GM19324 (cell line): Measurements from ENCODE around the gene UNG.
A peak's percentile ranks its signal among the peaks of the same experiment; 100 is the strongest.
"Not testable (repeated sequence)": the region's sequence is repeated elsewhere in the genome, so short reads cannot be mapped to it uniquely, and the experiment has no call there.

ENCODE experiments used
- ATAC-seq: cut with Tn5 transposase; IDR thresholded peaks from one replicate; pipeline ENCODE4 v1.9.1; 2021; ENCODE audit warnings: mild to moderate bottlenecking, moderate library complexity; ENCODE audit not compliant: unreplicated experiment, low FRiP score

UNG gene

DNA sequence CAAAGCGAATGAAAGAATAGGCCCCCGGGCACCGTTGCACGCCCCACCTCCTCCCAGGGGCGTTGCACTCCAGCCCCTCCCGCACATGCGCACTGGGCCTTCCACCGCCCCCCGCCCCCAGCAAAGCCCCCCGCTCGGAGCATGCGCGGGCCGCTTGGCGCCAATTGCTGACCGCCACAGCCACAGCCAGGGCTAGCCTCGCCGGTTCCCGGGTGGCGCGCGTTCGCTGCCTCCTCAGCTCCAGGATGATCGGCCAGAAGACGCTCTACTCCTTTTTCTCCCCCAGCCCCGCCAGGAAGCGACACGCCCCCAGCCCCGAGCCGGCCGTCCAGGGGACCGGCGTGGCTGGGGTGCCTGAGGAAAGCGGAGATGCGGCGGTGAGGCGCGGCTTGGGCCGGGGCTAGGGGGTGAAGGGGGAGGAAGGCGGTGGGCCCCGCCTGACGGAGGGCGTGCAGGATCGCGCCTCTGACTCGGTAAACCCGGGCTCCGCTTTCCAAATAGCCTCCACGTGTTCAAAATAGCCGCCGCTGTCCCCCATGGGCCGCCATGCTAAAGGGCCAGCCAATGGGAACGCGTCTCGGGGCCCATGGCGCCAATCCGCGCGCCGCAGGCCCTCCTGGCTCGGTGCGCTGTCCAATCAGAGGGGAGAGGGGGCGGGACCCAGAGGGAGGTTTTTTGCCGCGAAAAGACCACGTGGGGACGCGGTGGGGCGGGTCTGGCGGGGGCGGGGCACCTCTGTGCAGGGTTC, at the start of gene UNG:
Gene UNG (plus strand): TSS at position 163 of the 748 bp plus-strand sequence. CDS start 83 bp downstream, at position 246.
- peak; percentile 90 for ATAC-seq

DNA sequence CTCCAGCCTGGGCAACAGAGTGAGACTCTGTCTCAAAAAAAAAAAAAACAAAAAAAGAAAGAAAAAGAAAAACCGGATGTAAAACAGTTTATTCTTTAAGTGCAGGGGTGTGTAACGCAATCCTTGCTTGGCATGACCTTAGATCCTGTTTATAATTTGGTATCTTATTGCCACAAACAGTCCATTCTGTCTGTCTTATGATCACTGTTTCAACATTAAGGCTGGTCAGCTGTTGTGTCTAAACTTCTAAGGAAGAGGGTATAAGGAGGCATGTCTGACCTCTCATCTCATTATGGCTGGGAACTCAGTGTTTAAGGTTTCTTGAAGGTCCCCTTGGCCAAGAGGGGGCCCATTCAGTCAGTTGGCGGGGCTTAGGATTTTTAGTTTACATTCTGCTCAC, 48.7 kb upstream of the UNG start:
- not testable (repeated sequence) for ATAC-seq

DNA sequence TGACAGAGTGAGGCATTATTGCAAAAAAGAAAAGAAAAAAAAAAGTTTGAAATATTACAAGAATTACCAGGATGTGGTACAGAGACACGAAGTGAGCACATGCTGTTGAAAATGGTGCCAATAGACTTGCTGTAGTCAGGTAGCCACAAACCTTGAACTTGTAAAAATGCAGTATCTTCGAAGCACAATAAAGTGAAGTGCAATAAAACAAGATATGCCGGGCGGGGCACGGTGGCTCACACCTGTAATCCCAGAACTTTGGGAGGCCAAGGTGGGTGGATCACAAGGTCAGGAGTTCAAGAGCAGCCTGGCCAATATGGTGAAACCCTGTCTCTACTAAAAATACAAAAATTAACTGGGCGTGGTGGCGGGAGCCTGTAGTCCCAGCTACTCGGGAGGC, 47.6 kb upstream of the UNG start:
- not testable (repeated sequence) for ATAC-seq

DNA sequence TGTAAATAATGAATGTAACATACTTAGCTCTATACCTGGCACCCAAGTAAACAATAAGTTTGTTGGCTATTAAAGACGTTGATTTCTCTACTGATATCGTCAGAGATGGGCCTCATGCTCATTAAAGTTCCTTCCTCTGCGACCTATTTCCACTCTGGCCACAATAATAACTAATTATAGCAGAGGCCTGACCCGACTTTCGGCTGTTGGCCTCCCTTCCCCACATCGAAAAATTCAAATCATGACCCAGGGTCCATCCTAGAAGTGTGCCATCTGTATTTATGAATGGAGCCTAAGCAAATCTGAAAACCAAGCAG, 45.3 kb upstream of the UNG start:
- ATAC-seq: no peak

DNA sequence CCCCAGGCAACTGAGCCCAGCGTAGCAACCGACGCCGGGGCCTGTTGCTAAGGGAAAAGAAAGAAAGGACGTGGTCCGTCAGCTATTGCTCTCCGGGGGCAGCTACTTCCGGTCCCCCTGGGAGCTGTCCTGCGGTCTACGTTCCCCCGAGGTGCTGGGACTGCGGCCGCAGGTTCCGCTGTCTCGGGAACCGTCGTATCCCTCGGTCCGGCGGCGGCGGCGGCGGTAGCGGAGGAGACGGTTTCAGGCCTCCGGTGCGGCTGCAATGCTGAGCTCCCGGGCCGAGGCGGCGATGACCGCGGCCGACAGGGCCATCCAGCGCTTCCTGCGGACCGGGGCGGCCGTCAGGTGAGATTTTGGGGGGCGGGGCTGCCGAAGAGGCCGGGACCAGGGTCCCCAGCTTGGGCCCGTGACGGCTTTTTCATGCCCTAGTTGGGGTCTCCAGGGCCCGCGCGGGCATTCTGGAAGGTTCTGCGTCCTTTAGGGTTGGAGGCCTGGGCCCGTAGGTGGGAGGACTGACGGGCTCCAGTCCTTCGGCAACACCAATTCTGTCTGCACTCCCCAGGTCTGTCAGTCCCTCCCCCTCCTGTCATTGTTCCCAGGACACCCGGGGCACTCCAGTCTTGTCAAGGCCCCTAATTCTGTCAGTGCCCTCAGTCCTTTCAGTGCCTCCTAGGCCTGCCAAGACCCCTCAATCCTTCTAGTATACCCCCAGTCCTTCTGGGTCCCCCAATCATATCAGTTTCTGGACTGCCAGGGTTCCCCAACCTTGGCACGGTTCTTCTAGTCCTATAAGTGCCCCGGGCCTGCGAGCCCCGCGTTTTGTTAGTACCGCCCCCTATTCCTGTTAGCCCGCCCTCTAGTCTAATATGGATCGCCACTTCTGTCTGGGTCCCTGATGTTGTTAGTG, 44.7 kb upstream of the UNG start, which contains the start of gene USP30:
Gene USP30 (plus strand): TSS at position 163 of the 910 bp plus-strand sequence. CDS start 103 bp downstream, at position 266.
- ATAC-seq: peak; percentile 84

DNA sequence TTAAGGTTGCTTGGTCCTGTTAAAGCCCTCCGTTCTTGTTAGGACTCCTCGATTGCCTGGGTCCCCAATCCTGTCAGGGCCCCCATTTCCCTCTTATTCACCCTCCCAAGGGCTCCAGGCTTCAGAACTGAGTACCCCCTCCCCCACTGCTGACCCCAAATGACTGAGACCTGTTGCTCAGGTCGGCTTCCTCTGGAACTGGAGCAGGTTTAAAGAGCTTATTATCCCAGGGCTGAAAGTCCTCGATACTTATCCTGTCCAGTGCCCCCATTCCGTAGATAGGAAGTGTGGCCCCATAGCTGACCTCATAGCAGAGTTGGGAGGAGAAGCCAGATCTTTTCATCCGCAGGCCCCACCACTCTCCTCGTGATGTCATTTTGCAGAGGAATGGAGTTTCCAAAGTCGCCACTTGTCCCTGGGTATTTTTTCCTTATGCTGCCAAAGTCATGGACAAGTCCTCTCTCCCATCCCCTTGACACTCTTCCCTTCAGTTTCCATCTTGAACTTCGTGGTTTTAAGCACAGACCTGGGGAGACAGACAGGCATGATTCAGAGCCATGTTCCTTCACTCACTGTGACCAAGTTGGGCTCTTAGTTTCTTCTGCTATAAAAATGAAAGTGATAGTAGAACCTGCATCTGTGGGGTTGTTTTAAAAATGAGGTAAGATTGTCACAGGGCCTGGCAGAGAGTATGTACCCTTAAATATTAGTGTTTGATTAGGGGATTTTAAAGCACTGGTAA, 43.8 kb upstream of the UNG start:
- ATAC-seq: no peak

DNA sequence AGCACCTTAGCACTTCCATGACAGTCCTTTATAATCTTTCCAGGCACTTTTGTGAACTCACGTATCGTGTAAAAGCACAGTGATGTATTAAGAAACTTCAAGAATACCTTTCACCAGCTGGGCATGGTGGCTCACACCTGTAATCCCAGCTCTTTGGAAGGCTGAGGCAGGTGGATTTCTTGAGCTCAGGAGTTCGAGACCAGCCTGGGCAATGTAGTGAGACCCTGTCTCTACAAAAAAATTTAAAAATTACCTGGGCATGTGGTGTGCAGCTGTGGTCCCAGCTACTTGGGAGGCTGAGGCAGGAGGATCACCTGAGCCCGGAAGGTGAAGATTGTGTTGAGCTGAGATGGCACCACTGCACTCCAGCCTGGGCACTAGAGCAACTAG, 43.3 kb upstream of the UNG start:
- ATAC-seq: not testable (repeated sequence)

DNA sequence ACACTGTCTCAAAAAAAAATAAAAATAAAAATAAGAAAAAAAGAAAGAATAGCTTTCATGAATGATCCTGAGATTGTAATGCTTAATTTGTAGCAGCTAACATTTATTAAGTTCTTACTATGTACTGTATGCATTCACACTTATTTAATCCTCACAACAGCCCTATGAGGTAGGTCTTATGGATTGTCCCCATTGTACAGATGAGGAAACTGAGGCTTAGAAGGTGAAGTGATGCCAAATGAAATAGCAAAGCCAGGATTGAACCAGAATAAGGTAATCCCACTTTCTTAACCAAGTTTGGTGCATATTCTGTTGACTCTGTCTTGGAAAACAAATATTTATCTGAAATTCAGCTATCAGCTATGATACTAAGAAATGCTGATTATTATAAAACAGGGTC, 42.9 kb upstream of the UNG start:
- no peak for ATAC-seq

DNA sequence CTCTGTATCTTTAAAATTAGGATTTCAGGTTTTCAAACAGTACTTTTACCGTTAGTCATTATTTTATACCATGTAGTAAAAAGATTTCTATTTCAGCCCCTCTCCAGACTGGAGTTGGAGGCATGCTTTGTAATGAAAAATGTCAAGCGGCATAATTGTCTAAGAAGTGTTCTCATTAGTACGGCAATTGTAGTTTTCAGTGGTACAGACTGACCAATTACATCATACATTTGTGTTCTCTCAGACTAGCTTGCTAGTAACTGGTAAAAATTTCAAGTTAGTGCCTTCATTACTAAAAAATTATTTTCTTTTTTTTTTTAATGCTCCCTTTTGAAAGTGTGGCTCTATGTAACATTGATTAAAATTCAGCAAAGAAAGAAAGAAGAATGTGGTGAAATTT, 40.5 kb upstream of the UNG start:
- ATAC-seq: no peak

DNA sequence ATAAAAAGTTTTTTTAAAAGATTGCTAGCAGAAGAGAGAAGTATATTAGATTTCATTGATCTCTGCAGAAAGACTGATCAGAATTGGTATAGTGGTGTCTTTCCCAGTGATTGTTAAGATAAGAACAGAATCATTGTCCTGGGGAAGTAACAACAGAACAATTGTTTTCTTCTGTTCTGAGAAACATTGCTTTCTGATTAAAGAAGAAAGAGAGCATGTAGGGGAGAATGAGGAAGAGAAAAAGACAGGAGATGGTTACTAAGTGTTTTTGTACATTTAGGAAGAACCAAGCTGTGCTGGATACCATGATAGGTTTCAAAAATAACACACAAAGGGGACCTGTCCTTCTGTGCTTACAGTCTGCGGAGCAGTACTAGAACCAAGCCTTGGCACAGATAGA, 40.0 kb upstream of the UNG start:
- ATAC-seq: no peak

DNA sequence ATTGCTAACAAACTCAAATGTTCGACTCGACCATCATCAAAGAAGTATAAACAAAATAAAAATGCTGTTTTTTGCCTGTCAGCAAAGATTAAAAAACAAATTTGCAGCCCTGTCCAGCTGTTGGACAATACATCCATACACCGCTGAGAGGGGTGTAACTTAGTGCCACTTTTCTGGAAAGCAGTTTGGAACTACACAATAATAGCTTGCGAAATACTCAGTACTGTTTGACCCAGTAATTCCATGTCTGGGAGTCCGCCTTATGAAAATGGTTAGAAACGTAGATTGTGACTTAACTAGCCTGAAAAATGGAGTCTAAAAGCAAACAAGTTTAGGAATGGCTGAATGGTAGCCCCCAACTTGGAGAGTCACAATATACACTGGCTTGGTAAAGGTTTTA, 38.6 kb upstream of the UNG start:
- ATAC-seq: no peak

DNA sequence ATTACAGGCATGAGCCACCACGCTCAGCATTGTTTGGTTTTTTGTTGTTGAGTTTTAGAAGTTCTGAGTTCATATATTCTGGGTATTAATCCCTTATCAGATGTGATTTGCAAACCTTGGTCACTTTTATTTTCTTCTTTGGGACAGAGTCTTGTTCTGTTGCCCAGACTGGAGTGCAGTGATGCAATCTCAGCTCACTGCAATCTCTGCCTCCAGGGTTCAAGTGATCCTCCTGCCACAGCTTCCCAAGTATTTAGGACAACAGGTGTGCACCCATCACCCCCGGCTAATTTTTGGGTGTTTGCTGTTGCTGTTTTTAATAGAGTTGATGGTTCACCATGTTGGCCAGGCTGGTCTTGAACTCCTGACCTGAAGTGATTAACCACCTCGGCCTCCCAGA, 33.3 kb upstream of the UNG start:
- ATAC-seq: no peak

DNA sequence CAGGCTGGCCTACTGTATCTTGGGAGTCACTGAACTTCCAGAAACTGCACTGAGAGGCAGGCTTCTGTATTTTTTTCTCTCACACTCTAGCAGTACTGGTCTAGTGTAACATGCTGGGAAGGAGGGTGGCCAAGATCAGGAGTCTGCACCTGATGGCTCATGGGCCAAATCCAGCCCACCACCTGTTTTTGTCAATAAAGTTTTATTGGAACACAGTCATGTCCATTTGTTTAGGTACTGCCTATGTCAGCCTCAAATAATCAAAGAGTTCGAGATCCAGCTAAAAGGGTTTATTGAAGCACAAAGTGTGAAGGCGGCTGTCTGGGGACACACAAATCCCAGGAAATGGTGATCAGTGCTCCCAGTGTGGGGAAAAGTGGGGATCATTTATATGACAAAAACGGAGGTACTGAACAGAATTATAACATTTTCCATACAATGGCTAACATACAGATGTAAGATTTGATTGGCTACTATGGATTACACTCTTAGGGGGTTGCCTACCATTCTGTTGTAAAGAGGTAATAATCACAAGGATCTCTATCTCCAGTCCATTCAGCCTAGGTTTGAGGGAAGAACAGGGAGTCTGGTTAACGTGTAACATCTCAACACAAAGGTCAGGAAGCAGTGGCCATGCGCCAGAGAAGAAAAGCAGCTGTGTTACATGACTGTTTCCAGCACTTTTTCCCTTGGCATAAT, 32.1 kb upstream of the UNG start:
- ATAC-seq: no peak

DNA sequence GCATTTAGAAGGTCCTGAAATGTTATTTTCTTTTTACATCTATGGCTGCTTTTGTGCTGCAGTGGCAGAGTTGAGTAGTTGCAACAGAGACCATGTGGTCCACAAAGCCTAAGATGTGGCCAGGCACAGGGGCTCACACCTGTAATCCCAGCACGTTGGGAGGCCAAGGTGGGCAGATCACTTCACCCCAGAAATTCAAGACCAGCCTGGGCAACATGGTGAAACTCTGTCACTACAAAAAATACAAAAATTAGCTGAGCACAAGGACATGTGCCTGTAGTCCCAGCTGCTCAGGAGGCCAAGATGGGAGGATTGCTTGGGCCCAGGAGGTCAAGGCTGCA, 31.6 kb upstream of the UNG start:
- no peak for ATAC-seq

DNA sequence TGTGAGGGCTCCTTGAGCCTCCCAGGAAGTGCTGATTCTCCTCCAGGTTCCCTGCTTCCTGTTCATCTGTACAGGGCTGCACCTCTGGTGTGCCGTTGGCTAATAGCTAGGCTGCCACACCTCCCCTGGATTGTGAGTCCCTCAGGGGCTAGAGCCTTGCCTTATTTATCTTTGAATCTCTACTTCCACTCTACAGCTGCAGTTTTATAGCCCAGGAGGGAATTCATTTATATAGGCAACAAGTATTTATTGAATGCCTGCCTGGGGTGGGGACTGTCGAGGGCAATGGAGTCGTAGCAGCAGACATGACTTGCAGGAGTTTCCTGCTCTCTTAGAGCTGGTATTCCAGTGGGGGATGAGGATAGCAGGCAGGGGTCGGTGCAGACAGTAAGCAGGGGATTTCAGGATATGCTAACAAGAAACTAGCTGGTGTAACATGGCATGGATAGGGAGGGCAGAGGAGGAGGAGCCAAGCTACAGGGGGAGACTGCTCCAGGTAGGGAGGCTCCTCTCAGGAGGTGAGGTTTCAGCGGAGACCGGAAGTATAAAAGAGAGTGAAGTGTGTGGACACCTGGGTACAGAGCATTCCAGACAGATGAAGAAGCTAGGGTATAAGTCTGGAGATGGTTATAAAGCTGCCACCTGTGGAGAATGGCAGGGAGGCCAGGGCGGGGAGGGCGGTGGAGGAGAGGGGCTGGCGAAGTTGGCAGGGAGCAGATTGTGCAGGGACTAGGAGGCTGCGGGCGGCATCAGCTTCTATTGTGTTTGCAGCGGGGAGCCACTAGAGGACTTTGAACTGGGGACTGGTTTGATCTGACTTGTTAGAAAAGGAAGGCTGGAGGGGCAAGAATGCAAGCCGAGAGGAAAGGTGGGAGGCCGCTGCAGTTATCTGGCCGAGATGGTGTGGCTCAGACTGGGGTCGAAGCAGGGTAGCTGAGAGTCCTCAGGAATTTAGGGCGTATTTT, 27.8 kb upstream of the UNG start:
- ATAC-seq: no peak

DNA sequence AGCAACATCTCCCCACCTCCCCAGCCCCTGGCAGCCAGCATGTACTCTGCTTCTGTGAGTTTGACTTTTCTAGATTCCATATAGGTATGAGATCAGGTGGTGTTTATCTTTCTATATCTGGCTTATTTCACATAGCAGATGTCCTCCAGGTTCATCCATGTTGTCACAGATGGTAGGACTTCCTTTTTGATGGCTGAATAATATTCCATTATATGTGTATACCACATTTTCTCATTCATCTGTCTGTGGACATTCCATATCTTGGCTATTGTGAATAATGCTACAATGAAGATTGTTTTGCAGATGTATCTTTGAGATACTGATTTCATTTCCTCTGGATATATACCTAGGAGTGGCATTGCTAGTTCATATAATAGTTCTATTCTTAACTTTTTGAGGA, 22.5 kb upstream of the UNG start:
- no peak for ATAC-seq

DNA sequence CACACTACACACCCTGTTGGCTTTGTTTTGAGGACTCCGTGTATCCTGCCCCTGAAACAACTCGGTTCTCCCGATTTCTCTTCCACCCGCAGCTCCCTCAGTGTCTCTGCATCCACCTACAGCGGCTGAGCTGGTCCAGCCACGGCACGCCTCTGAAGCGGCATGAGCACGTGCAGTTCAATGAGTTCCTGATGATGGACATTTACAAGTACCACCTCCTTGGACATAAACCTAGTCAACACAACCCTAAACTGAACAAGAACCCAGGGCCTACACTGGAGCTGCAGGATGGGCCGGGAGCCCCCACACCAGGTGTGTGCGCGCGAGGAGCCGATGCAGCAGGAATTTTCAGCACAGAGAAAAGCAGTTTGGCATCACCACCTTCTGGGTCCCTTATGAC, 14.6 kb upstream of the UNG start:
- ATAC-seq: no peak

DNA sequence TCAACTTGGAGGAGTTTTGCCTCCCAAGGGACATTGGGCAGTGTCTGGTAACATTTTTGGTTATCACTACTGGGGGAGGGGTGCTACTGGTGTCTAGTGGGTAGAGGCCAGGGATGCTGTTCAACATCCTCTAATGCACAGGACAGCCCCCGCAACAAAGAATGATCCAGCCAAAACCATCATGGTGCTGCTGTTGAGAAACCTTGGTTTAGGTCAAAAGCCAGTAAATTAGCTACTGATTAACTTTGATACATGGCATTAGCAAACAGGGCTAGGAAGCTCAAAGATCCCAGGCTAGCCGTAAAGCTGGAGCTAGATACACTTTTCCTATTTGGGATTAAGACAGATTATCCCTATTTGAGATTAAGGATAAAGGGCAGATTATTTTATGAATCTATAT, 13.0 kb upstream of the UNG start:
- no peak for ATAC-seq

DNA sequence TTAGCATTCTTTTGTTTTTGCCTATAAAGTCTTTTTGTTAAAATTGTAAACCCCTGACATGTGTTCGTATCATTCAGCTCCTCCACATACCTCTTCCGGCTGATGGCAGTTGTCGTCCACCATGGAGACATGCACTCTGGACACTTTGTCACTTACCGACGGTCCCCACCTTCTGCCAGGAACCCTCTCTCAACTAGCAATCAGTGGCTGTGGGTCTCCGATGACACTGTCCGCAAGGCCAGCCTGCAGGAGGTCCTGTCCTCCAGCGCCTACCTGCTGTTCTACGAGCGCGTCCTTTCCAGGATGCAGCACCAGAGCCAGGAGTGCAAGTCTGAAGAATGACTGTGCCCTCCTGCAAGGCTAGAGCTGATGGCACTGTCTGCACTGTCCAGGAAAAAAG, 11.8 kb upstream of the UNG start:
- no peak for ATAC-seq

DNA sequence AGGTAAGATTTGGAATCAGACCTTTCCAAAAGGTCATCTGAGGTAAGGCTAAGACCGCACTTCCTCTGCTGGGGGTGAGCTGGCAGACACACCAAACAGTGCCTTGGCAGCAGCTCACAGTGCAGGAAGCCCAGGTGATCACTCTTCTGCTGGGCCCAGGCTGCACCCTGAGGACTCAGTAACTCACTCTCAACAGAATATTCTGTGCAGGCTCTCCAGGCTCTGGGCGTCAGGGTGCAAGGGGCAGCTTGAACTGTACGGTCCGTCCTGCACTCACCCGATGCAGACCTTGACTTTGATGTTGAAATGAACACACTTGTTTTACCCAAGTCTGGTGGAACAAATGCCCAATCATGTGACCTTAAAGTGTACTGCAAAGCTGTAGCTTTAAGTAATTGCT, 10.1 kb upstream of the UNG start:
- ATAC-seq: no peak
